ENCODE measurements around the gene BTBD3.

Gene BTBD3

GRCh38 chr20:11922561-11922960, 4.9 kb downstream of the BTBD3 start:
- DNase-seq (ENCODE audit: low read depth, low spot score) = no peak
- in situ Hi-C loops (cut with HindIII; ENCODE audit: low sequenced_read_pairs) = no loop called here

GRCh38 chr20:11924923-11925322, 7.2 kb downstream of the BTBD3 start:
- TF ChIP-seq CTCF (IDR thresholded peaks at IDR 0.05; ENCODE audit: low read depth, low read length) = no peak
- DNase-seq (ENCODE audit: low read depth, low spot score) = no peak
- H3K4me3 ChIP-seq (ENCODE audit: low read depth, low read length) = no peak overlapping the region
- in situ Hi-C loops (cut with HindIII; ENCODE audit: low sequenced_read_pairs) = no loop called here

More at GRCh38 chr20:11922561-11922960, 4.9 kb downstream of the BTBD3 start:
- no peak overlapping the region for H3K4me3 ChIP-seq (ENCODE audit: low read depth, low read length)
- no peak for TF ChIP-seq CTCF (IDR thresholded peaks at IDR 0.05; ENCODE audit: low read depth, low read length)

GRCh38 chr20:11926292-11926998, 8.8 kb downstream of the BTBD3 start:
- no peak for DNase-seq (ENCODE audit: low read depth, low spot score)
- in situ Hi-C loops (cut with HindIII; ENCODE audit: low sequenced_read_pairs) = no loop called here
- no peak overlapping the region for H3K4me3 ChIP-seq (ENCODE audit: low read depth, low read length)
- TF ChIP-seq CTCF (IDR thresholded peaks at IDR 0.05; ENCODE audit: low read depth, low read length) = no peak

DNA sequence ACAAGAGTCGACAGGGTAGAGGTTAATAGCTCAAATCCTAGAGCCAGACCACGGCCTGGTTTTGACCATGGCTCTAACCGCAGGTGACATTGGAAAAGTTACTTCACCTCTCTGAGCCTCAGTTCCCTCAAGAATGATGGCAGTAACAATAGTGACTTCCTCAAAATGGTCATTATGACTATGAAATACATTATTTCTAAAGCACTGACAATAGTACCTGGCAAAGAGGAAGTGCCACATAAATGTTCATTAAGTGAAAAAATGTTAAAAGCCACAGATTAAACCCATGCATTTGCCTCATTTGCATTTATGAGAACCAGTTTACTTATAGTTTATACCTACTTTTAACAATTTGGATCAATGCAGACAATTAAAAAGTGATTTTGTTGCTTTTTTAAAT, 12.3 kb downstream of the BTBD3 start:
- DNase-seq (ENCODE audit: low read depth, low spot score) = no peak
- TF ChIP-seq CTCF (IDR thresholded peaks at IDR 0.05; ENCODE audit: low read depth, low read length) = no peak
- in situ Hi-C loops (cut with HindIII; ENCODE audit: low sequenced_read_pairs) = no loop called here
- no peak overlapping the region for H3K4me3 ChIP-seq (ENCODE audit: low read depth, low read length)

- no peak for DNase-seq (ENCODE audit: low read depth, low spot score)
- H3K4me3 ChIP-seq (ENCODE audit: low read depth, low read length) = no peak overlapping the region
- in situ Hi-C loops (cut with HindIII; ENCODE audit: low sequenced_read_pairs) = no loop called here
- TF ChIP-seq CTCF (IDR thresholded peaks at IDR 0.05; ENCODE audit: low read depth, low read length) = no peak
These were observed 17.8 kb downstream of the BTBD3 start for GRCh38 chr20:11935212-11936154.

GRCh38 chr20:11936157-11936556, 18.5 kb downstream of the BTBD3 start:
- DNase-seq (ENCODE audit: low read depth, low spot score) = no peak
- H3K4me3 ChIP-seq (ENCODE audit: low read depth, low read length) = no peak overlapping the region
- TF ChIP-seq CTCF (IDR thresholded peaks at IDR 0.05; ENCODE audit: low read depth, low read length) = no peak
- in situ Hi-C loops (cut with HindIII; ENCODE audit: low sequenced_read_pairs) = no loop called here
